HepG2 (cell line): ENCODE data around the gene CDT1. TPM values are rescaled to one million over a fixed set of nuclear protein-coding genes. Genes with fewer than 3 reads are reported as not detected.

Source experiments
- ATAD3A ChIP-seq: sonication (generic); formaldehyde crosslinking; IDR thresholded peaks from 2 replicates; pipeline ENCODE4 v1.4.0; 2020; ENCODE audit warnings: missing genetic modification reagents
- CEBPB ChIP-seq: IDR thresholded peaks from 2 replicates; pipeline ENCODE4 v1.6.1; 2011; ENCODE audit warnings: low read depth, low read length, improper control_type of control experiment, borderline replicate concordance
- DR1 ChIP-seq: sonication (generic); formaldehyde crosslinking; IDR thresholded peaks from 2 replicates; pipeline ENCODE4 v1.8.0; 2021; ENCODE audit warnings: mild to moderate bottlenecking, missing genetic modification reagents, inconsistent platforms
- ETV5 ChIP-seq: IDR thresholded peaks from 2 replicates; pipeline ENCODE4 v1.6.1; 2018; ENCODE audit warnings: missing biosample characterization, missing genetic modification reagents, inconsistent platforms, borderline replicate concordance
- KLF15 ChIP-seq: sonication (generic); formaldehyde crosslinking; IDR thresholded peaks from 2 replicates; pipeline ENCODE4 v1.8.1; 2023; ENCODE audit warnings: borderline replicate concordance, mild to moderate bottlenecking, inconsistent platforms, missing genetic modification reagents, mixed read lengths
- PRPF4 ChIP-seq: fragments of 200-400 bp; formaldehyde crosslinking; IDR thresholded peaks from 2 replicates; pipeline ENCODE4 v1.6.1; 2016; ENCODE audit warnings: low read length, low read depth; ENCODE audit not compliant: poor library complexity, severe bottlenecking
- SPEN ChIP-seq: sonication (generic); formaldehyde crosslinking; IDR thresholded peaks from 2 replicates; pipeline ENCODE4 v1.5.1; 2020; ENCODE audit warnings: low read depth, mild to moderate bottlenecking, missing genetic modification reagents
- YEATS2 ChIP-seq: sonication (generic); formaldehyde crosslinking; IDR thresholded peaks from 2 replicates; pipeline ENCODE4 v1.4.0; 2020; ENCODE audit warnings: missing genetic modification reagents, borderline replicate concordance
- ZNF563 ChIP-seq: sonication (generic); formaldehyde crosslinking; IDR thresholded peaks from 2 replicates; pipeline ENCODE4 v1.8.0; 2022; ENCODE audit warnings: mild to moderate bottlenecking, moderate library complexity, missing genetic modification reagents
- polyA plus RNA-seq, 8 experiments: library from polyadenylated mRNA; depleted of rRNA in 3 of 8; stranded (reverse) in 7 of 8; unstranded in 1 of 8; fragments of >200 nt; fragmentation: Illumina TruSeq in 4 of 8; extraction: Trizol in 4 of 8; gene quantifications; 2 replicates each; pipeline versions ENCODE4 v1.2.1 to v1.2.3, GENCODE V29; 2011 to 2016; ENCODE audit warnings: low read depth in 4 of 8, missing spikeins in 1 of 8, mixed read lengths in 1 of 8; ENCODE audit not compliant: insufficient read depth in 1 of 8
- total RNA-seq, 5 experiments: library from RNA; depleted of rRNA; stranded (reverse); fragments of >200 nt; fragmentation: Illumina TruSeq; extraction: Trizol; gene quantifications; 2 replicates each; pipeline ENCODE4 v1.2.3, GENCODE V29; 2016; ENCODE audit warnings: low read depth in 1 of 5
- TF ChIP-seq, protein P1 (sequence below): sonication (generic); formaldehyde crosslinking; IDR thresholded peaks from 2 replicates; pipeline ENCODE4 v1.5.1; 2020; ENCODE audit warnings: mild to moderate bottlenecking, missing genetic modification reagents, moderate library complexity
- TF ChIP-seq, protein P2 (sequence below): sonication (generic); formaldehyde crosslinking; IDR thresholded peaks from 2 replicates; pipeline ENCODE4 v1.5.0; 2020; ENCODE audit warnings: mild to moderate bottlenecking, missing genetic modification reagents
- TF ChIP-seq, protein P3 (sequence below): sonication (generic); IDR thresholded peaks from 2 replicates; pipeline ENCODE4 v1.6.1; 2016; ENCODE audit warnings: low read depth, borderline replicate concordance
- TF ChIP-seq, protein P4 (sequence below), 2 experiments: sonication (generic) in 1 of 2; formaldehyde crosslinking in 1 of 2; IDR thresholded peaks; 2 replicates each; pipeline versions ENCODE4 v1.4.0 to v1.6.1; 2016 to 2020; ENCODE audit warnings: borderline replicate concordance in 1 of 2, low read depth in 1 of 2, mild to moderate bottlenecking in 1 of 2, missing genetic modification reagents in 1 of 2
- TF ChIP-seq, protein P5 (sequence below): sonication (generic); formaldehyde crosslinking; IDR thresholded peaks from 2 replicates; pipeline ENCODE4 v1.4.0; 2020; ENCODE audit warnings: missing genetic modification reagents

The CDT1 gene
- total and polyA plus RNA-seq, 2 of the 13 experiments (the other 11 are each of a cell fraction or from before 2014, with no cell fraction given): 23.1 to 23.8 TPM

DNA sequence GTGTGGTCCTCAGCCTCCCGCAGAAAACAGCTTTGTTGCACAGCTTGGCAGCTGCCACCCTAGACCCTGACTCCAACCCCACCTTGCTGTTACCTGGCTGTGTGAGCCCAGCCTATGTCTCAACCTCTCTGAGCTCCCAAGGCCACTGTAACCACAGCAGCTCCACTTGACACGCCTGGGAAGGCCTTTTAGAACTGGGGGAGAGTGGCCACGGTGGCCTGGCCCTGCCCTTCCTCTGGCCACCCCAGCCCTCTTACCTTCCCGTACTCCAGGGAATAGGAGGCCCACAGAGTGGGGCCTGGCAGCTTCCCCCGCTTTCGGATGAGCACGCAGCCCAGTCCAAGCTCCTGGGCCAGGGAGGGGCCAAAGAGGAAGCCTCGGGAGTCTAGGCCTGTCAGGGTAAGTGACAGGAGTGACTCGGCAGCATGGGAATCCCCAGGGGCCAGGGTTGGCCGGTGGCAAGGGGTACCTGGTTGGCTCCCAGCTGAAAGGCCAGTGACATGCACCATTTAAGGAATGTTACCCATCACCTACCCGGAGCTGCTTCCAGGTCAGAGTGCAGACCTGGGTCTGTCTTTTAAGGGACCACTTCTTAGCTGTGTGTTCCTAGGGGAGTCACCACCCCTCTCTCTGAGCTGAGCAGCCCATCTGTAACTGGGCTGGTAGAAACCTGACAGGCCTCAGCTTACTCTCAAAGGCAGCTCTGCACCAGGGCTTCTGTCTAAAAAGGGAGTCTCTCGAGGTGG, 6.8 kb downstream of the CDT1 start (continued):
- TF ChIP-seq, protein P1, sequence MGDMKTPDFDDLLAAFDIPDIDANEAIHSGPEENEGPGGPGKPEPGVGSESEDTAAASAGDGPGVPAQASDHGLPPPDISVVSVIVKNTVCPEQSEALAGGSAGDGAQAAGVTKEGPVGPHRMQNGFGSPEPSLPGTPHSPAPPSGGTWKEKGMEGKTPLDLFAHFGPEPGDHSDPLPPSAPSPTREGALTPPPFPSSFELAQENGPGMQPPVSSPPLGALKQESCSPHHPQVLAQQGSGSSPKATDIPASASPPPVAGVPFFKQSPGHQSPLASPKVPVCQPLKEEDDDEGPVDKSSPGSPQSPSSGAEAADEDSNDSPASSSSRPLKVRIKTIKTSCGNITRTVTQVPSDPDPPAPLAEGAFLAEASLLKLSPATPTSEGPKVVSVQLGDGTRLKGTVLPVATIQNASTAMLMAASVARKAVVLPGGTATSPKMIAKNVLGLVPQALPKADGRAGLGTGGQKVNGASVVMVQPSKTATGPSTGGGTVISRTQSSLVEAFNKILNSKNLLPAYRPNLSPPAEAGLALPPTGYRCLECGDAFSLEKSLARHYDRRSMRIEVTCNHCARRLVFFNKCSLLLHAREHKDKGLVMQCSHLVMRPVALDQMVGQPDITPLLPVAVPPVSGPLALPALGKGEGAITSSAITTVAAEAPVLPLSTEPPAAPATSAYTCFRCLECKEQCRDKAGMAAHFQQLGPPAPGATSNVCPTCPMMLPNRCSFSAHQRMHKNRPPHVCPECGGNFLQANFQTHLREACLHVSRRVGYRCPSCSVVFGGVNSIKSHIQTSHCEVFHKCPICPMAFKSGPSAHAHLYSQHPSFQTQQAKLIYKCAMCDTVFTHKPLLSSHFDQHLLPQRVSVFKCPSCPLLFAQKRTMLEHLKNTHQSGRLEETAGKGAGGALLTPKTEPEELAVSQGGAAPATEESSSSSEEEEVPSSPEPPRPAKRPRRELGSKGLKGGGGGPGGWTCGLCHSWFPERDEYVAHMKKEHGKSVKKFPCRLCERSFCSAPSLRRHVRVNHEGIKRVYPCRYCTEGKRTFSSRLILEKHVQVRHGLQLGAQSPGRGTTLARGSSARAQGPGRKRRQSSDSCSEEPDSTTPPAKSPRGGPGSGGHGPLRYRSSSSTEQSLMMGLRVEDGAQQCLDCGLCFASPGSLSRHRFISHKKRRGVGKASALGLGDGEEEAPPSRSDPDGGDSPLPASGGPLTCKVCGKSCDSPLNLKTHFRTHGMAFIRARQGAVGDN (CRISPR knock-in tag): no peak
- TF ChIP-seq, protein P2, sequence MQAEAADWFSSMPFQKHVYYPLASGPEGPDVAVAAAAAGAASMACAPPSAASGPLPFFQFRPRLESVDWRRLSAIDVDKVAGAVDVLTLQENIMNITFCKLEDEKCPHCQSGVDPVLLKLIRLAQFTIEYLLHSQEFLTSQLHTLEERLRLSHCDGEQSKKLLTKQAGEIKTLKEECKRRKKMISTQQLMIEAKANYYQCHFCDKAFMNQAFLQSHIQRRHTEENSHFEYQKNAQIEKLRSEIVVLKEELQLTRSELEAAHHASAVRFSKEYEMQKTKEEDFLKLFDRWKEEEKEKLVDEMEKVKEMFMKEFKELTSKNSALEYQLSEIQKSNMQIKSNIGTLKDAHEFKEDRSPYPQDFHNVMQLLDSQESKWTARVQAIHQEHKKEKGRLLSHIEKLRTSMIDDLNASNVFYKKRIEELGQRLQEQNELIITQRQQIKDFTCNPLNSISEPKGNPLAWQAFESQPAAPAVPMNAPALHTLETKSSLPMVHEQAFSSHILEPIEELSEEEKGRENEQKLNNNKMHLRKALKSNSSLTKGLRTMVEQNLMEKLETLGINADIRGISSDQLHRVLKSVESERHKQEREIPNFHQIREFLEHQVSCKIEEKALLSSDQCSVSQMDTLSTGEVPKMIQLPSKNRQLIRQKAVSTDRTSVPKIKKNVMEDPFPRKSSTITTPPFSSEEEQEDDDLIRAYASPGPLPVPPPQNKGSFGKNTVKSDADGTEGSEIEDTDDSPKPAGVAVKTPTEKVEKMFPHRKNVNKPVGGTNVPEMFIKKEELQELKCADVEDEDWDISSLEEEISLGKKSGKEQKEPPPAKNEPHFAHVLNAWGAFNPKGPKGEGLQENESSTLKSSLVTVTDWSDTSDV: 0 out of 2 replicates have a peak, but pooled peaks have one; percentile 3
- no peak for TF ChIP-seq YEATS2 (CRISPR knock-in tag)
- no peak for TF ChIP-seq PRPF4
- TF ChIP-seq ETV5 (CRISPR knock-in tag): no peak
- no peak for TF ChIP-seq KLF15 (CRISPR knock-in tag)
- no peak for TF ChIP-seq ZNF563 (CRISPR knock-in tag)
- TF ChIP-seq, protein P3, sequence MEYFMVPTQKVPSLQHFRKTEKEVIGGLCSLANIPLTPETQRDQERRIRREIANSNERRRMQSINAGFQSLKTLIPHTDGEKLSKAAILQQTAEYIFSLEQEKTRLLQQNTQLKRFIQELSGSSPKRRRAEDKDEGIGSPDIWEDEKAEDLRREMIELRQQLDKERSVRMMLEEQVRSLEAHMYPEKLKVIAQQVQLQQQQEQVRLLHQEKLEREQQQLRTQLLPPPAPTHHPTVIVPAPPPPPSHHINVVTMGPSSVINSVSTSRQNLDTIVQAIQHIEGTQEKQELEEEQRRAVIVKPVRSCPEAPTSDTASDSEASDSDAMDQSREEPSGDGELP: no peak
- TF ChIP-seq DR1: no peak
- no peak for TF ChIP-seq ATAD3A (CRISPR knock-in tag)
- TF ChIP-seq SPEN: no peak
- TF ChIP-seq, protein P4, sequence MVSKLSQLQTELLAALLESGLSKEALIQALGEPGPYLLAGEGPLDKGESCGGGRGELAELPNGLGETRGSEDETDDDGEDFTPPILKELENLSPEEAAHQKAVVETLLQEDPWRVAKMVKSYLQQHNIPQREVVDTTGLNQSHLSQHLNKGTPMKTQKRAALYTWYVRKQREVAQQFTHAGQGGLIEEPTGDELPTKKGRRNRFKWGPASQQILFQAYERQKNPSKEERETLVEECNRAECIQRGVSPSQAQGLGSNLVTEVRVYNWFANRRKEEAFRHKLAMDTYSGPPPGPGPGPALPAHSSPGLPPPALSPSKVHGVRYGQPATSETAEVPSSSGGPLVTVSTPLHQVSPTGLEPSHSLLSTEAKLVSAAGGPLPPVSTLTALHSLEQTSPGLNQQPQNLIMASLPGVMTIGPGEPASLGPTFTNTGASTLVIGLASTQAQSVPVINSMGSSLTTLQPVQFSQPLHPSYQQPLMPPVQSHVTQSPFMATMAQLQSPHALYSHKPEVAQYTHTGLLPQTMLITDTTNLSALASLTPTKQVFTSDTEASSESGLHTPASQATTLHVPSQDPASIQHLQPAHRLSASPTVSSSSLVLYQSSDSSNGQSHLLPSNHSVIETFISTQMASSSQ (IDR thresholded peaks at IDR 0.05; ENCODE audit: low read depth): no peak
- TF ChIP-seq, protein P4 (CRISPR knock-in tag; IDR thresholded peaks at IDR 0.05; ENCODE audit: borderline replicate concordance): no peak
- TF ChIP-seq, protein P5, sequence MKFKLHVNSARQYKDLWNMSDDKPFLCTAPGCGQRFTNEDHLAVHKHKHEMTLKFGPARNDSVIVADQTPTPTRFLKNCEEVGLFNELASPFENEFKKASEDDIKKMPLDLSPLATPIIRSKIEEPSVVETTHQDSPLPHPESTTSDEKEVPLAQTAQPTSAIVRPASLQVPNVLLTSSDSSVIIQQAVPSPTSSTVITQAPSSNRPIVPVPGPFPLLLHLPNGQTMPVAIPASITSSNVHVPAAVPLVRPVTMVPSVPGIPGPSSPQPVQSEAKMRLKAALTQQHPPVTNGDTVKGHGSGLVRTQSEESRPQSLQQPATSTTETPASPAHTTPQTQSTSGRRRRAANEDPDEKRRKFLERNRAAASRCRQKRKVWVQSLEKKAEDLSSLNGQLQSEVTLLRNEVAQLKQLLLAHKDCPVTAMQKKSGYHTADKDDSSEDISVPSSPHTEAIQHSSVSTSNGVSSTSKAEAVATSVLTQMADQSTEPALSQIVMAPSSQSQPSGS (CRISPR knock-in tag): no peak
- no peak for TF ChIP-seq CEBPB
